HG02798 (cell line): ENCODE data around the gene PIK3R2.
A peak's percentile ranks its signal among the peaks of the same experiment; 100 is the strongest.
"Not testable (repeated sequence)": the region's sequence is repeated elsewhere in the genome, so short reads cannot be mapped to it uniquely, and the experiment has no call there.

Experiments
- ATAC-seq: cut with Tn5 transposase; IDR thresholded peaks from one replicate; pipeline ENCODE4 v1.9.1; 2021; ENCODE audit warnings: mild to moderate bottlenecking; ENCODE audit not compliant: unreplicated experiment, poor library complexity

Gene PIK3R2

DNA sequence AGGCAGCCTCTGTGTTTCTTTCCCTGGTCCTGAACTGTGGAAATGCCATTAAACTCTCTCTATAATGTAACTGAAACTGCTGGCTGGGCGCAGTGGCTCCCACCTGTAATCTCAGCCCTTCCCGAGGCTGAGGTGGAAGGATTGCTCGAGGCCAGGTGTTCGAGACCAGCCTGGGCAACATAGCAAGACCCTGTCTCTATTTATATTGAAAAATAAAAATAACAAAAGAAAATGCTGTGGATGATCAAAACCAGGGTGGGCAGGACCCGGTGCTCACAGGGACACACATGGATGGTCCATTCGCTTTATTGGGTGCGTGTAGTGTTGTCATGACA, 43.5 kb downstream of the PIK3R2 start:
- ATAC-seq, result no peak

DNA sequence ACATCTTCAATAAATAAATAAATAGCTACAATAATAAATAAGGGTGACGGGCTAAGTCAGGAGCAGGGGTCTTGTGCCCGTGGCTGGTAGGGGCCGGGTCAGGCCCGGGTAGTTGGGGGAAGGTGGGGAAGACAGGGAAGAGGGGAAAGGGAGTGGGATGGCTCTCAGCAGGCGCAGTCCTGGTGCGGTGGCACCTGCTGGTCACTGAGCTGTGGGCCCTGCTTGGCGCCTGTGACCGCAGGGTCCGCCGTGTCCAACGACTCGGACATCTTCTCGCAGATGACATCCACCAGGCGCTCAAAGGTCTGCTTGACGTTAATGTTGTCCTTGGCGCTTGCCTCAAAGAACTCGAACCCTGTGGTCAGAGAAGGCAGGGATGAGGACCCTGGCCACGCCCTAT, 44.3 kb downstream of the PIK3R2 start:
- no peak for ATAC-seq

DNA sequence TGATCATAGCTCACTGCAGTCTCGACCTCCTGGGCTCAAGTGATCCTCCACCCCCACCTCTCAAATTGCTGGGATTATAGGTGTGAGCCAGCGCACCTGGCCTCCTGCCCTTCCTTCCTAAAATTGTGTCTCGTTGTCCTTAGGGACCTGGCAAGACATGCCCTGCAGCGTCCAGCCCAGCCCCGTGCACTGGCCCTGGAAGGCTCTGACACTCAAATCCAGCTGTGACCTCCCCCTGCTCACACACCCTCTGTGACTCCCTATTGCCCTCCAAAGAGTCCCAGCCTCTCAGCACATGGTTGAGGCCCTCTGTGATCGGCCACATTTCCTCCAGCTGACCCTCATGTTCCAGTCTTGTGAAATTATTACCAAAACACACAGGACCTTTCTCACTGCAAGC, 45.0 kb downstream of the PIK3R2 start:
- no peak for ATAC-seq

GRCh38 chr19:18198374-18198773, 45.4 kb downstream of the PIK3R2 start:
- no peak for ATAC-seq

GRCh38 chr19:18202397-18202777, 49.4 kb downstream of the PIK3R2 start:
- no peak for ATAC-seq

DNA sequence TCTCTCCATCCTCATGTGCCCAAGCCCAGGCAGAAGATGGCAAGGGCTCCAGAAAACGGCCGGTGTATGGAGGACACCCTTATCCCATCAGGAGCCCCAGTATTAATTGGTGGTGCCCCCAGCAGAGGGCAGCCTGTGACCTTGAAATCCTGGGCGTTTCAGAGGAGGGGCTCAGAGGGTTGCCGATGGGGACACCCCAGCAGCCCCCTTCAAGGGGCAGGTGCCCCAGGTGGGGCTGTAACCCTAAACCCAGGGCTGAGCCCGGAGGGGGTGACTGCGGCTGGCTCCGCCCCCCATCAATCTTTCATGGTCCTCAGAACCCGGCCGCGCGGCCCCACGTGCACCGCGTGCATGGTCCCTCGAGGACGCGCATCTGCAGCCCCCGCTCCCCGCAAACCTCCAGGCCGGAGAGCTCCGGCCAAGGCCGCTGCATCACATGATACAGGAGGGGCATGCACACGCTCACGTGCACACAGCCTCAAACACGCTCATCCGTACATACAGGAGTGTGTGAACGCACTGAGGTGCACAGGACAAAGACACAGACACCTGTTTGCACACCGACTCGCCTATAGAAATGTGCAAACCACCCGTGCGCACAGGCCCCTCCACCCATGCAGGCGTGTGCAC, 49.9 kb downstream of the PIK3R2 start:
- no peak for ATAC-seq

- no peak for ATAC-seq
Observed at GRCh38 chr19:18203408-18203862, 50.5 kb downstream of the PIK3R2 start.

DNA sequence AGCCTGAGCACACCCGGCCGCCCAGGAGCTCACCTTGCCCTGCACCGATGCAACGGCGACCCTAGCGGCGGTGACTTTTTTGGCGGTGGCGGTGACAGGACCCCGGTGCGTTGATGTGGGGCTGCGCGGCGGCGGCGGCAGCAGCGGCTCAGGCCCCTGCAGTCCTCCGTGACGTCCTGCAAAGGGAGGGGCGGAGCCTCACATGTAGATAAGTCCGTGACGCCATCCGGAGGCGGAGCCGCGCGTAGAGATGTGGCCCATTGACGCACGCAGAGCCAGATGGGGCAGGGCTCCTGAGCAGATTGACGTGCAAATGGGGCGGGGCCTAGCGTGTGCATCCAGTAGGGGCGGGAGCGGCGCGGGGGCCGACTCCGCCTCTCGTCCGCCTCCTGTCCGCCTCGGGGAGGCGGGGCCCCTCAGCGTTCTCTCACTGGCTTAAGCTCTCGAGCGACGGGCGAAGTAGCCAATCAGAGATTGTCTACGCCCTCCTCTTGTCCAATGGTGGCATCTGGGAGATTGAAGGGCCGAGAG, 51.0 kb downstream of the PIK3R2 start, which contains the start of gene RAB3A:
TSS of gene RAB3A (minus strand) at position 180 of the 531 bp plus-strand sequence. CDS start 1,302 bp downstream, outside the sequence.
- ATAC-seq, result peak; percentile 91

GRCh38 chr19:18204394-18205199, 51.6 kb downstream of the PIK3R2 start:
- peak; percentile 15 for ATAC-seq

- no peak for ATAC-seq
Observed at GRCh38 chr19:18205200-18205892, 52.4 kb downstream of the PIK3R2 start.

DNA sequence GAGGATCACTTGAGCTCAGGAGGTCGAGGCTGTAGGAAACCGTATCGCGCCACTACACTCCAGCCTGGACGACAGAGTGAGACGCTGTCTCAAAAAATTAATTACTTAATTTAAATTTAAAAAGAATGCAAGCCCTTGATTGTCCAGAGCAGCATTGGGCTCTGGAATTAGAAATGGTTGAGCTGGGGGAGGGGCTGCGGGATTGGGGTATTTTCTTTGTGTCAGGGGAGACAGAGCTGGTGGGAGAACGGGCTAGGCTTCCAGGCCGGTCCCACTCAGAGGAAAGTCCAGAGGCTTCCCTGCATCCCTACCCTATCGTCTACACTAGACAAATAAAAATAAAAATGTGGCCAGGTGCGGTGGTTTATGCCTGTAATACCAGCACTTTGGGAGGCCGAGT, 53.1 kb downstream of the PIK3R2 start:
- ATAC-seq, result no peak

DNA sequence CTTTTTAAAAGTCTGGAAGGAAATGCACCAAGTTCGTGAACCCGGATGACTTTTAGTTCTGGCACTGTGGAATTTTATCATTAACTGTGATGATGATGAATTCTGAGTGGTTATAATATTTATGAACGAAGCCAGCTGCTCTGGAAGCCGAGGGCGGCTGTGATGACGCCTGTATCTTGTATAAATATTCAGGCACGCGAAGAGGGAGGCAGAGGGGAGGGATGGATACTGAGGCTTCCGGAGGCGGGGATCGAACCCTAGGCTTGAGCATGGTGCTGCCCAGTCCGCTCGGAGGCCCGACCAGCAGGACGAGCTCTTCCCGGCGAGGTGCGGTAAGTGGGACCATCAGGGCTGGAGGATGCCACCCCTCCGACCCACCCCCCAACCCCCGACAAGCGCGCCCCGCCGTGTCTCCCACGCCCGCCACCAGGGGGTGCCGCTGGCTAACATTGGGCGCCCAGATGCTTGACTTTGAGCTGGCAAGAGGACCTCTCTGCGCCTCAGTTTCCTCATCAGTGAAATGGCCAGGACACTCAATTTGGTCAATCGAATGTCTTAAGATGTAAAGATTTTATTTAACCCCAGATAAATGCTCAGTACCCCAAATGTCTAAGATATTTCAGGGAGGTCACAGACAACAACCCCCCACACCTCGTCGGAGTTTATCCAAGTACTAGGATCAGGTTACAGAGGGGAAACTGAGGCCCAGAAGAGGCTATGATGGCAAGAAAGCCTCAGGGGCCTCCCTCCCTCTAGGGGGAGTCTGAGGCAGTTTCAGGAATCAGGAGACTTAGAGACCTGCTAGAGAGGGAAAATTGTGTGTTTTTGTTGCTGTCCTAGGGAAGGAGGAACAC, 55.4 kb downstream of the PIK3R2 start:
- no peak for ATAC-seq

GRCh38 chr19:18209912-18210311, 56.9 kb downstream of the PIK3R2 start:
- not testable (repeated sequence) for ATAC-seq

GRCh38 chr19:18211683-18212082, 58.7 kb downstream of the PIK3R2 start:
- no peak for ATAC-seq

- ATAC-seq, result no peak
Observed at GRCh38 chr19:18214779-18215433, 61.9 kb downstream of the PIK3R2 start.

GRCh38 chr19:18216789-18217188, 63.8 kb downstream of the PIK3R2 start:
- no peak for ATAC-seq

DNA sequence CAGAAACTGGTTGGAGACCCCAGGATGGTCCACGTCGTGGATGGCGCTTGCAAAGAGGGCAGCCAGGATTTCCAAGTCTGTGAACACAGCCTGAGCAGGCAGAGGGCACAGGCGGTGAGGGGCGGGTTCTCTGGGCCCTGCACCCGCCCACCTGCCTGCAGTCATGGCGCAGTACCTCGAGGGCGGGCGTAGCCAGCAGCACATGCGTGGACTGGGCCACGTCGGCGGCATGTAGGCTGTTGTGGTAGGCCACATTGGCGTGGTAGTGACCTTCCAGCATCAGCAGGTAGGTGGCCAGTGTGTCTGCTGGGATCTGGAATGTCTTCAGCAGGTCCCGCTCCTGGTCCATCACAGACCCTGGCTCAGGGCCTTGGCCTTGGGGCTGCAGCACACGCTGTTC, 65.2 kb downstream of the PIK3R2 start:
- no peak for ATAC-seq

GRCh38 chr19:18218600-18218999, 65.6 kb downstream of the PIK3R2 start:
- ATAC-seq, result no peak
